ENCODE measurements around the gene IFITM10. TPM values are rescaled to one million over a fixed set of nuclear protein-coding genes. Genes with fewer than 3 reads are reported as not detected.
A peak's percentile ranks its signal among the peaks of the same experiment; 100 is the strongest.

Gene IFITM10
- total and polyA plus RNA-seq, 12 donors = 0.28 to 267 (median 31.6) TPM

- Histone ChIP-seq H3K9me3 (replicated peaks in 1 of 3) (no peaks in the 10 kb centered on the region), H3K36me3 (replicated peaks in 1 of 2) (peaks cover 0 to 2% of the 10 kb centered on the region in 2 donors), H3K27ac (peak overlapping the region; percentile 46 to 93 (median 78)), H3K27me3 (no peaks in the 10 kb centered on the region), H3K4me1 (replicated peaks in 1 of 2) (peaks cover 51 to 70% of the 10 kb centered on the region in 2 donors), H3K4me3 (peak overlapping the region in 1 of 4 donors; percentile 73)
- TF ChIP-seq, protein P1, sequence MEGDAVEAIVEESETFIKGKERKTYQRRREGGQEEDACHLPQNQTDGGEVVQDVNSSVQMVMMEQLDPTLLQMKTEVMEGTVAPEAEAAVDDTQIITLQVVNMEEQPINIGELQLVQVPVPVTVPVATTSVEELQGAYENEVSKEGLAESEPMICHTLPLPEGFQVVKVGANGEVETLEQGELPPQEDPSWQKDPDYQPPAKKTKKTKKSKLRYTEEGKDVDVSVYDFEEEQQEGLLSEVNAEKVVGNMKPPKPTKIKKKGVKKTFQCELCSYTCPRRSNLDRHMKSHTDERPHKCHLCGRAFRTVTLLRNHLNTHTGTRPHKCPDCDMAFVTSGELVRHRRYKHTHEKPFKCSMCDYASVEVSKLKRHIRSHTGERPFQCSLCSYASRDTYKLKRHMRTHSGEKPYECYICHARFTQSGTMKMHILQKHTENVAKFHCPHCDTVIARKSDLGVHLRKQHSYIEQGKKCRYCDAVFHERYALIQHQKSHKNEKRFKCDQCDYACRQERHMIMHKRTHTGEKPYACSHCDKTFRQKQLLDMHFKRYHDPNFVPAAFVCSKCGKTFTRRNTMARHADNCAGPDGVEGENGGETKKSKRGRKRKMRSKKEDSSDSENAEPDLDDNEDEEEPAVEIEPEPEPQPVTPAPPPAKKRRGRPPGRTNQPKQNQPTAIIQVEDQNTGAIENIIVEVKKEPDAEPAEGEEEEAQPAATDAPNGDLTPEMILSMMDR (IDR thresholded peaks at IDR 0.05) = no peak
- peak in 1 of 2 donors; percentile 39 for TF ChIP-seq POLR2A (IDR thresholded peaks at IDR 0.05)
- WGBS, 4 donors = 62 to 77% (median 66%) methylated on average over 10 to 21 of the region's 21 CpGs
- intact Hi-C loops (cut with DNase I) = no loop called here
- DNase-seq = peak in 1 of 7 donors; percentile 38
These were observed 3.2 kb downstream of the IFITM10 start for GRCh38 chr11:1746956-1747752.

GRCh38 chr11:1746511-1746931 lies 3.9 kb downstream of the IFITM10 start:
- Histone ChIP-seq H3K4me3 (peak overlapping the region in 1 of 4 donors; percentile 73), H3K27ac (peak overlapping the region in 4 of 5 donors; percentile 65 to 93 (median 82)), H3K9me3 (replicated peaks in 1 of 3) (no peaks in the 10 kb centered on the region), H3K36me3 (replicated peaks in 1 of 2) (no peaks in the 10 kb centered on the region), H3K27me3 (no peaks in the 10 kb centered on the region), H3K4me1 (replicated peaks in 1 of 2) (peaks cover 45 to 64% of the 10 kb centered on the region in 2 donors)
- WGBS, 4 donors = 37 to 53% (median 43%) methylated on average over 5 to 22 of the region's 22 CpGs; no CpG with 5 or more reads in 1 of the 4 donors
- TF ChIP-seq POLR2A (IDR thresholded peaks at IDR 0.05) = peak in 1 of 2 donors; percentile 59
- TF ChIP-seq, protein P1 (IDR thresholded peaks at IDR 0.05) = no peak
- peak; percentile 85 to 95 (median 88) for DNase-seq
- intact Hi-C loops (cut with DNase I) = no loop called here

DNA sequence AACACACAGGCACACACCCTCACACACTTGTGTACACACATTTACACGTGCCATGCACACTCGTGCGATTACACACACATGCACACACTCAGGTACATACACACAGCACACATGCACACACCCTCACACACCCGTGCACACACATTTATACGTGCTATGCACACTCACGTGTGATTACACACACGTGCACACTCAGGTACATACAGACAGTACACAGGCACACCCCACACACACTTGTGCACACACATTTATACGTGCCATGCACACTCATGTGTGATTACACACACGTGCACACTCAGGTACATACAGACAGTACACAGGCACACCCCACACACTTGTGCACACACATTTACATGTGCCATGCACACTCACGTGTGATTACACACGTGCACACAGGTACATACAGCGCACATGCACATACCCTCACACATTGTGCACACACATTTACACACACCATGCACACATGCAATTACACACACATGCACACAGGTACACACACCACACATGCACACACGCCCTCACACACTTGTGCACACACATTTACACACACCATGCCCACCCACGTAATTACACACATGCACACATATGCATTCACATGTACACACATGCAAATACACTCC lies 4.6 kb downstream of the IFITM10 start:
- Histone ChIP-seq H3K4me1 (replicated peaks in 1 of 2) (peaks cover 39 to 56% of the 10 kb centered on the region in 2 donors), H3K27ac (peak overlapping the region in 3 of 5 donors; percentile 78 to 93 (median 87)), H3K27me3 (no peaks in the 10 kb centered on the region), H3K4me3 (no peak overlapping the region), H3K9me3 (replicated peaks in 1 of 3) (no peaks in the 10 kb centered on the region), H3K36me3 (replicated peaks in 1 of 2) (no peaks in the 10 kb centered on the region)
- intact Hi-C loops (cut with DNase I) = no loop called here
- WGBS, 4 donors = 72 to 83% (median 74%) methylated on average over 14 of the region's 14 CpGs
- TF ChIP-seq POLR2A (IDR thresholded peaks at IDR 0.05) = no peak
- TF ChIP-seq, protein P1 (IDR thresholded peaks at IDR 0.05) = no peak
- peak in 4 of 7 donors; percentile 25 to 55 (median 37) for DNase-seq
